ENCODE results near the gene MISP3.
"Not testable (repeated sequence)": the region's sequence is repeated elsewhere in the genome, so short reads cannot be mapped to it uniquely, and the experiment has no call there.

The MISP3 gene

GRCh38 chr19:14031719-14032480 is 40.7 kb upstream of the MISP3 start, which contains the start of gene IL27RA:
IL27RA (plus strand) TSS chr19:14031762; CDS start chr19:14031873, 111 bp downstream.
- TF ChIP-seq EZH2phosphoT487 (conservative IDR thresholded peaks at IDR 0.05; ENCODE audit: low read length) (no peak), CTCF (IDR thresholded peaks at IDR 0.05; ENCODE audit: insufficient read depth, low read length, poor library complexity, severe bottlenecking) (peak; percentile 68)
- Histone ChIP-seq H3K79me2 (ENCODE audit: insufficient read depth, low read length) (no peaks in the 10 kb centered on the region), H3K27ac (ENCODE audit: low read depth, low read length) (peak within 1 kb of the TSS; percentile 35; the same call in 1 of the 2 replicates), H3K9ac (ENCODE audit: low read length) (peak within 1 kb of the TSS; percentile 79), H3F3A (ENCODE audit: insufficient read depth) (0 out of 2 replicates have a peak, but pooled peaks cover 10% of the 10 kb centered on the region), H3K27me3 (ENCODE audit: low read length) (no peaks in the 10 kb centered on the region), H3K9me2 (replicated peaks; ENCODE audit: insufficient read depth, low read length) (no peaks in the 10 kb centered on the region), H3K36me3 (ENCODE audit: low read length) (no peaks in the 10 kb centered on the region), H3K4me2 (ENCODE audit: low read depth, low read length, poor library complexity, severe bottlenecking) (peak within 1 kb of the TSS; percentile 70), H3K4me3 (ENCODE audit: insufficient read depth, low read length, poor library complexity, severe bottlenecking) (peak within 1 kb of the TSS; percentile 73), H3K9me3 (ENCODE audit: insufficient read depth, low read length) (no peaks in the 10 kb centered on the region), H2AFZ (ENCODE audit: low read depth, low read length, severe bottlenecking) (peak within 1 kb of the TSS; percentile 94), H4K20me1 (ENCODE audit: low read depth, low read length) (no peaks in the 10 kb centered on the region)

GRCh38 chr19:14033946-14034345 is 38.6 kb upstream of the MISP3 start:
- no peaks in the 10 kb centered on the region for H3K9me3 ChIP-seq (ENCODE audit: insufficient read depth, low read length)
- no peak overlapping the region for H3K4me2 ChIP-seq (ENCODE audit: low read depth, low read length, poor library complexity, severe bottlenecking)
- no peak overlapping the region for H3K9ac ChIP-seq (ENCODE audit: low read length)
- no peaks in the 10 kb centered on the region for H4K20me1 ChIP-seq (ENCODE audit: low read depth, low read length)
- no peaks in the 10 kb centered on the region for H3K27me3 ChIP-seq (ENCODE audit: low read length)
- H3K27ac ChIP-seq (ENCODE audit: low read depth, low read length) = no peak overlapping the region
- no peaks in the 10 kb centered on the region for H3K79me2 ChIP-seq (ENCODE audit: insufficient read depth, low read length)
- 0 out of 2 replicates have a peak, but pooled peaks cover 10% of the 10 kb centered on the region for H3F3A ChIP-seq (ENCODE audit: insufficient read depth)
- H3K36me3 ChIP-seq (ENCODE audit: low read length) = no peaks in the 10 kb centered on the region
- no peak overlapping the region for H3K4me3 ChIP-seq (ENCODE audit: insufficient read depth, low read length, poor library complexity, severe bottlenecking)
- no peak overlapping the region for H2AFZ ChIP-seq (ENCODE audit: low read depth, low read length, severe bottlenecking)
- TF ChIP-seq CTCF (IDR thresholded peaks at IDR 0.05; ENCODE audit: insufficient read depth, low read length, poor library complexity, severe bottlenecking) (no peak), EZH2phosphoT487 (conservative IDR thresholded peaks at IDR 0.05; ENCODE audit: low read length) (no peak)
- no peaks in the 10 kb centered on the region for H3K9me2 ChIP-seq (replicated peaks; ENCODE audit: insufficient read depth, low read length)

- not testable (repeated sequence) for H3K27ac ChIP-seq (ENCODE audit: low read depth, low read length); H3K4me3 ChIP-seq (ENCODE audit: insufficient read depth, low read length, poor library complexity, severe bottlenecking); H3K9me2 ChIP-seq (replicated peaks; ENCODE audit: insufficient read depth, low read length); H3K36me3 ChIP-seq (ENCODE audit: low read length); H3K79me2 ChIP-seq (ENCODE audit: insufficient read depth, low read length); H3K27me3 ChIP-seq (ENCODE audit: low read length); H4K20me1 ChIP-seq (ENCODE audit: low read depth, low read length); H3K9me3 ChIP-seq (ENCODE audit: insufficient read depth, low read length); H3K9ac ChIP-seq (ENCODE audit: low read length); H3F3A ChIP-seq (ENCODE audit: insufficient read depth); H2AFZ ChIP-seq (ENCODE audit: low read depth, low read length, severe bottlenecking); H3K4me2 ChIP-seq (ENCODE audit: low read depth, low read length, poor library complexity, severe bottlenecking)
These were observed 37.4 kb upstream of the MISP3 start for GRCh38 chr19:14035159-14035558.

GRCh38 chr19:14035706-14036105 is 36.9 kb upstream of the MISP3 start:
- TF ChIP-seq EZH2phosphoT487 (conservative IDR thresholded peaks at IDR 0.05; ENCODE audit: low read length) = no peak
- TF ChIP-seq CTCF (IDR thresholded peaks at IDR 0.05; ENCODE audit: insufficient read depth, low read length, poor library complexity, severe bottlenecking) = no peak
- H2AFZ ChIP-seq (ENCODE audit: low read depth, low read length, severe bottlenecking) = no peak overlapping the region
- H3K9me2 ChIP-seq (replicated peaks; ENCODE audit: insufficient read depth, low read length) = no peaks in the 10 kb centered on the region
- no peak overlapping the region for H3K4me2 ChIP-seq (ENCODE audit: low read depth, low read length, poor library complexity, severe bottlenecking)
- no peaks in the 10 kb centered on the region for H3K79me2 ChIP-seq (ENCODE audit: insufficient read depth, low read length)
- H3K27ac ChIP-seq (ENCODE audit: low read depth, low read length) = no peak overlapping the region
- H3K36me3 ChIP-seq (ENCODE audit: low read length) = no peaks in the 10 kb centered on the region
- H3F3A ChIP-seq (ENCODE audit: insufficient read depth) = 0 out of 2 replicates have a peak, but pooled peaks cover 4% of the 10 kb centered on the region
- H3K27me3 ChIP-seq (ENCODE audit: low read length) = no peaks in the 10 kb centered on the region
- H3K4me3 ChIP-seq (ENCODE audit: insufficient read depth, low read length, poor library complexity, severe bottlenecking) = no peak overlapping the region
- H3K9ac ChIP-seq (ENCODE audit: low read length) = no peak overlapping the region
- H4K20me1 ChIP-seq (ENCODE audit: low read depth, low read length) = no peaks in the 10 kb centered on the region
- H3K9me3 ChIP-seq (ENCODE audit: insufficient read depth, low read length) = no peaks in the 10 kb centered on the region
